Measurements from ENCODE around the gene RSPH9. TPM values are rescaled to one million over a fixed set of nuclear protein-coding genes. Genes with fewer than 3 reads are reported as not detected.

The RSPH9 gene
- polyA plus RNA-seq, 3 donors: 0.05 to 0.52 (median 0.13) TPM

GRCh38 chr6:43673444-43674084, 28.7 kb downstream of the RSPH9 start:
- Mint-ChIP-seq H3K27ac (peak overlapping the region in 1 of 7 donors; percentile 65), H3K9me3 (no peaks in the 10 kb centered on the region), H3K27me3 (ENCODE audit: low read depth in 3 of 3) (peaks cover 1 to 2% (median 2%) of the 10 kb centered on the region in 3 donors), H3K4me1 (peaks cover under 1% of the 10 kb centered on the region), H3K36me3 (peaks cover 78 to 93% of the 10 kb centered on the region in 2 donors), H3K4me3 (no peak overlapping the region)
- Histone ChIP-seq H3K27ac (ENCODE audit: low read depth in 1 of 2, low read length in 2 of 2) (no peak overlapping the region), H3K79me2 (ENCODE audit: insufficient read depth, low read length) (no peaks in the 10 kb centered on the region), H2AFZ (ENCODE audit: insufficient read depth, low read depth, low read length, poor library complexity, severe bottlenecking) (no peak overlapping the region), H3K27me3 (ENCODE audit: control insufficient read depth in 2 of 2, insufficient read depth in 2 of 2, low read length in 2 of 2) (no peaks in the 10 kb centered on the region), H3K4me3 (replicated peaks in 1 of 3; ENCODE audit: low read depth in 2 of 3, low read length in 3 of 3) (no peak overlapping the region), H3K4me1 (ENCODE audit: control insufficient read depth in 1 of 2, insufficient read depth in 2 of 2, low read length in 2 of 2) (no peaks in the 10 kb centered on the region), H3K4me2 (replicated peaks; ENCODE audit: extremely low read depth, low read length, poor library complexity, severe bottlenecking) (no peak overlapping the region), H3K36me3 (replicated peaks in 1 of 2; ENCODE audit: control insufficient read depth in 1 of 2, insufficient read depth in 2 of 2, low read length in 2 of 2) (peaks cover 74 to 89% of the 10 kb centered on the region in 2 donors), H4K20me1 (ENCODE audit: insufficient read depth, low read length) (peaks cover 10% of the 10 kb centered on the region), H3K9me3 (replicated peaks in 1 of 2; ENCODE audit: control insufficient read depth in 1 of 2, insufficient read depth in 1 of 2, low read length in 2 of 2) (no peaks in the 10 kb centered on the region), H3K9ac (ENCODE audit: insufficient read depth, low read length, poor library complexity, severe bottlenecking) (no peak overlapping the region)
- no peak for DNase-seq
- no peak for TF ChIP-seq CTCF (IDR thresholded peaks at IDR 0.05)
- WGBS (ENCODE audit: insufficient coverage): 91% methylated on average over 7 of the region's 15 CpGs
- intact Hi-C loops (cut with micrococcal nuclease): no loop called here

GRCh38 chr6:43674291-43674690, 29.5 kb downstream of the RSPH9 start:
- no peaks in the 10 kb centered on the region for H3K4me1 Mint-ChIP-seq
- H3K27ac Mint-ChIP-seq: peak overlapping the region in 1 of 7 donors; percentile 36
- Histone ChIP-seq H3K4me1 (ENCODE audit: control insufficient read depth in 1 of 2, insufficient read depth in 2 of 2, low read length in 2 of 2) (no peaks in the 10 kb centered on the region), H3K4me2 (replicated peaks; ENCODE audit: extremely low read depth, low read length, poor library complexity, severe bottlenecking) (no peak overlapping the region), H3K9ac (ENCODE audit: insufficient read depth, low read length, poor library complexity, severe bottlenecking) (no peak overlapping the region), H4K20me1 (ENCODE audit: insufficient read depth, low read length) (peaks cover 15% of the 10 kb centered on the region), H3K36me3 (replicated peaks in 1 of 2; ENCODE audit: control insufficient read depth in 1 of 2, insufficient read depth in 2 of 2, low read length in 2 of 2) (peaks cover 82 to 96% of the 10 kb centered on the region in 2 donors), H3K79me2 (ENCODE audit: insufficient read depth, low read length) (no peaks in the 10 kb centered on the region), H3K4me3 (replicated peaks in 1 of 3; ENCODE audit: low read depth in 2 of 3, low read length in 3 of 3) (no peak overlapping the region), H3K27me3 (ENCODE audit: control insufficient read depth in 2 of 2, insufficient read depth in 2 of 2, low read length in 2 of 2) (no peaks in the 10 kb centered on the region), H2AFZ (ENCODE audit: insufficient read depth, low read depth, low read length, poor library complexity, severe bottlenecking) (no peak overlapping the region), H3K9me3 (replicated peaks in 1 of 2; ENCODE audit: control insufficient read depth in 1 of 2, insufficient read depth in 1 of 2, low read length in 2 of 2) (no peaks in the 10 kb centered on the region), H3K27ac (ENCODE audit: low read depth in 1 of 2, low read length in 2 of 2) (no peak overlapping the region)
- TF ChIP-seq CTCF (IDR thresholded peaks at IDR 0.05): no peak
- no CpG with 5 or more reads among the region's 2 CpGs for WGBS (ENCODE audit: insufficient coverage)
- DNase-seq: no peak
- intact Hi-C loops (cut with micrococcal nuclease): no loop called here
- H3K27me3 Mint-ChIP-seq (ENCODE audit: low read depth in 3 of 3): peaks cover 1 to 2% (median 1%) of the 10 kb centered on the region in 3 donors
- peaks cover 83 to 99% of the 10 kb centered on the region in 2 donors for H3K36me3 Mint-ChIP-seq
- no peaks in the 10 kb centered on the region for H3K9me3 Mint-ChIP-seq
- H3K4me3 Mint-ChIP-seq: no peak overlapping the region
